Skeletal muscle tissue (tissue), 4 donors: ENCODE data around the gene LSM14B. TPM values are rescaled to one million over a fixed set of nuclear protein-coding genes. Genes with fewer than 3 reads are reported as not detected.
"Not testable (repeated sequence)": the region's sequence is repeated elsewhere in the genome, so short reads cannot be mapped to it uniquely, and the experiment has no call there.

Source experiments
- H3K27ac ChIP-seq: one replicate; pipeline ENCODE4 v1.7.0; 2013; ENCODE audit warnings: mild to moderate bottlenecking, low read depth, low read length, inconsistent platforms
- H3K27me3 ChIP-seq, 3 donors: one replicate each; pipeline ENCODE4 v1.7.0; 2013; ENCODE audit warnings: low read length in 3 of 3; ENCODE audit not compliant: control insufficient read depth in 3 of 3, insufficient read depth in 3 of 3
- H3K36me3 ChIP-seq, 3 donors: one replicate each; pipeline ENCODE4 v1.7.0; 2013; ENCODE audit warnings: low read length in 3 of 3; ENCODE audit not compliant: control insufficient read depth in 3 of 3, insufficient read depth in 3 of 3
- H3K4me1 ChIP-seq, 3 donors: one replicate each; pipeline ENCODE4 v1.7.0; 2013; ENCODE audit warnings: low read length in 3 of 3, mild to moderate bottlenecking in 3 of 3; ENCODE audit not compliant: control insufficient read depth in 3 of 3, insufficient read depth in 3 of 3
- H3K4me3 ChIP-seq, 3 donors: one replicate each; pipeline ENCODE4 v1.7.0; 2013; ENCODE audit warnings: low read length in 3 of 3
- H3K9ac ChIP-seq, 3 donors: one replicate each; pipeline ENCODE4 v1.7.0; 2013; ENCODE audit warnings: low read length in 3 of 3, mild to moderate bottlenecking in 3 of 3, moderate library complexity in 2 of 3, low read depth in 1 of 3
- H3K9me3 ChIP-seq, 3 donors: one replicate each; pipeline ENCODE4 v1.7.0; 2013; ENCODE audit warnings: low read length in 3 of 3; ENCODE audit not compliant: control insufficient read depth in 3 of 3
- total RNA-seq: library from RNA; depleted of rRNA; stranded (reverse); fragments of >200 nt; gene quantifications from one replicate; pipeline ENCODE4 v1.2.3, GENCODE V29; 2014
- donor health status: Osteomylitis.

The LSM14B gene
- 53.8 TPM for total RNA-seq

DNA sequence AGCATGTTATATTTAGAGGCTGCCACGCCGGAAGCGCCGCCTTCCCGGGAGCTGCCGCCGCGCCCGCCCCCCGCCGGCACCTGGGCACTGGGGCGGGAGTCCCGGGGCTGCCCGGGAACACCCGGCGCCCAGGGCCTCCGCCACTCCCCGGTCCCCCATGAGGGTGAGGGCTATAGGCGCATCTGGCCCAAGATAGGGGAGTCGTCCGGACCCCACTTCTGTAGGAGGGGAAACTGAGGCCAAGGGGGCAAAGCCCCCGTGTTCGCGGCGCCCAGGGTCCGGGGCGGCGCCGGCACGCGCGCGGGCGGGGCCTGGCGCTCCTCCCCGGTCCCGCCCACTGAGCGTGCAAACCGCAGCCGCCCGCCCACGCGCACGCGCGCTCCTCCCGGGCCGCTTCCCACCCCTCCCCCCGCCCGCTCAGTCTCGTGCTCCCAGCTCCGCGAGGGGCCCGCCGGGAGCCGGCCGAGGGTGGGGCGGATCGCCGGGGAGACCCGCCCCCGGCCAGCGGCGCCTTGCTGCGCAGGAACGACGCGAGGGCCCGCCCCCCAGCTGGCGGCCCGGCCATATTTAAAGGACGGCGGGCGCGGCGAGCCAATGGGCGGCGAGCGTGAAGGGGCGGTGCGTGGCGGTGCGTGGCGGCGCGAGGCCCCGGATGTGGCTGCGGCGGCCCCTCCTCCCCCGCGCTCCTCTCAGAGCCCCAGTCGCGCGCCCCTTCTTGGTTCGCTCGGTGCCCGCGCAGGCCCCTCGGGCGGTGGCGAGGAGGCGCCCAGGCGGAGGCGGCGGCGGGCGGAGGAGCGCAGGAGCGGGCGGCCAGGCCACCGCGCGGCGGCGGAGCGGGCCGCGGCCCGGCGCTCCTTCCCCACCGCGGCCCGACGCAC, at the start of gene LSM14B:
TSS of gene LSM14B (plus strand) at position 700 of the 878 bp plus-strand sequence. CDS start 192 bp downstream, outside the sequence.
- Histone ChIP-seq H3K4me3 (peak within 1 kb of the TSS; percentile 74 to 83 (median 82)), H3K9ac (peak within 1 kb of the TSS; percentile 90 to 96 (median 91)), H3K4me1 (peaks cover 49 to 64% (median 58%) of the 10 kb centered on the region in 3 donors), H3K9me3 (no peaks in the 10 kb centered on the region), H3K27ac (peak within 1 kb of the TSS; percentile 100), H3K27me3 (peaks cover 0 to 7% (median 3%) of the 10 kb centered on the region in 3 donors), H3K36me3 (peaks cover 21 to 27% (median 24%) of the 10 kb centered on the region in 3 donors)

DNA sequence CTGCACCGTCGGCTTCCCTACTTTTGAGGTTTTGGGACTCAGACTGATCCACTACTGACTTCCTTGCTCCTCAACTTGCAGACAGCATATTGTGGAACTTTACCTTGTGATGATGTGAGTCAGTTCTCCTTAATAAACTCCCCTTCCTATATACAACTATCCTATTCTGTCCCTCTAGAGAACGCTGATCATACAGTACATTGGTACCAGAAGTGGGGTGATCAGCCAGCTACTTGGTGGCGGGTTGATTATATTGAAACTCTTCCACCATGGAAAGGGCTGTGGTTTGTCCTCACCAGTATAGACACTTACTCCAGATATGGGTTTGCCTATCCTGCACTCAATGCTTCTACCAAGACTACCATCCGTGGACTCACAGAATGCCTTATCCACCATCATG, 49.0 kb upstream of the LSM14B start:
- Histone ChIP-seq H3K27me3 (no peaks in the 10 kb centered on the region), H3K4me3 (no peak overlapping the region), H3K9ac (no peak overlapping the region), H3K36me3 (no peaks in the 10 kb centered on the region), H3K27ac (no peak overlapping the region), H3K4me1 (peaks cover 6 to 12% (median 10%) of the 10 kb centered on the region in 3 donors), H3K9me3 (peaks cover 2 to 5% (median 2%) of the 10 kb centered on the region in 3 donors)

DNA sequence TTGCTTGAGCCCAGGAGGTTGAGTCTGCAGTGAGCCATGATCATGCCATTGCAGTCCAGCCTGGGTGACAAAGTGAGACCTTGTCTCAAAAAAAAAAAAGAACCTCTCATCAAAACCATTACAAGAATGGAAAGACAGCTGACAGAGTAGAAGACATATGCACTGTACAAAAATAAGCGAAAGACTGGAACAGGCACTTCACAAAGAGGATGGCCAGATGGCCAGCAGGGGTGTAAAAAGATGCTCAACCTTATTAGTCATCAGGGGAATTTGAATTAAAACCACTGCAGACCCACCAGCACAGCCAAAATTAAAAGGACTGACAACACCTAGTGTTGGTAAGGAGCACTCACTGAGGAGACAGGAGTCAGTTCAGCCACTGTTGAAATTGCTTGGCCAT, 43.1 kb upstream of the LSM14B start:
- Histone ChIP-seq H3K27ac (no peak overlapping the region), H3K9me3 (peaks cover 0 to 2% (median 2%) of the 10 kb centered on the region in 3 donors), H3K36me3 (no peaks in the 10 kb centered on the region), H3K9ac (no peak overlapping the region), H3K4me1 (peaks cover 8 to 9% (median 8%) of the 10 kb centered on the region in 3 donors), H3K4me3 (no peak overlapping the region), H3K27me3 (no peaks in the 10 kb centered on the region)

DNA sequence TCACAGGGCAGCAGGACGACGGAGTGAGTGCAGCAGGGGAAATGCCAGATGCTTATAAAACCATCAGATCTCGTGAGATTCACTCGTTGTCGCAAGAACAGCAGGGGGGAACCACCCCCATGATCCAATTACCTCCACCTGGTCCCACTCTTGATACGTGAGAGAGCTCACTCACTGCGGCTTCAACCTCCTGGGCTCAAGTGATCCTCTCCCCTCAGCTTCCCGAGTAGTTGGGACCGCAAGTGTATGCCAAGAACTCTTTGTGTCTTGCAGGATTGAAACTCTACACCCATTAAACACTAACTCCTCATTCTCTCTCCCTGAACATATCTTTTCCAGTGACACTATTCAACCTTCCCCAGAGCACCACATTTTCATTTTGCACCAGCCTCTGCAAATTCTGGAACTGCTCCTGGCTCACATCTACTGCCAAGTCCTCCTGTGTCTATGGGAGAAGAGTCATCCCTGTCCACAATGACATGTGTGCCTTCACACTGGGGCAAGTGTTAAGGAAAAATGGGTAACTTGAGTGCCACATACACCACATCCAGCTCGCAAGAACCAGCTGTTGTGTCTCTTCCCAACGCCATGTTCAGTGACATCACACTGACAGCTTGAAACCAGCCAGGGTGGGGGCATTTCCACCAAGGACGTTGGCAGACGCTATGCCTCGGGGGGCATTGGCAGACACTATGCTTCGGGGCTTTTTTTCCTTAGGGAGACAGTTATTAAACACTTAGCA, 41.9 kb upstream of the LSM14B start:
- Histone ChIP-seq H3K27ac (no peak overlapping the region), H3K9me3 (peaks cover 0 to 2% (median under 1%) of the 10 kb centered on the region in 3 donors), H3K36me3 (no peaks in the 10 kb centered on the region), H3K27me3 (no peaks in the 10 kb centered on the region), H3K9ac (peak overlapping the region in 2 of 3 donors; percentile 13 to 25), H3K4me3 (peak overlapping the region in 2 of 3 donors; percentile 27 to 54), H3K4me1 (peaks cover 8 to 9% (median 8%) of the 10 kb centered on the region in 3 donors)

DNA sequence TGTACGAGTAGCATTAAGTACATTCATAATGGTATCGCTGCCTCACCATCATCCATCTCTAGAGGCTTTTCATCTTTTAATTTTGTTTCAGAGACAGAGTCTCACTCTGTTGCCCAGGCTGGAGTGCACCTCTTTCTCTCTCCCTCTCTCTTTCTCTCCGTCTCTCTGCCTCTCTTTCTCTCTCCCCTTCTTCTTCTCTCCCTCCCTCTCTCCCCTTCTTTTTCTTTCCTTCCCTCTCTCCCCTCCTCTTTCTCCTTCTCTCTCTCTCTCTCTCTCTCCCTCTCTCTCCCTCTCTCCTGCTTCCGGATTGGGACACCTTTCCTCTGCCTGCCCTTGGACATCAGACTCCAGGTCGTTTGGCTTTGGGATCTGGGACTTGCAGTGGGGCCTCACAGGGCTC, 39.0 kb upstream of the LSM14B start:
- Histone ChIP-seq H3K36me3 (no peaks in the 10 kb centered on the region), H3K4me3 (no peak overlapping the region), H3K27ac (no peak overlapping the region), H3K9ac (no peak overlapping the region), H3K27me3 (peaks cover 10 to 13% (median 10%) of the 10 kb centered on the region in 3 donors), H3K4me1 (peaks cover 8 to 19% (median 15%) of the 10 kb centered on the region in 3 donors), H3K9me3 (no peaks in the 10 kb centered on the region)

DNA sequence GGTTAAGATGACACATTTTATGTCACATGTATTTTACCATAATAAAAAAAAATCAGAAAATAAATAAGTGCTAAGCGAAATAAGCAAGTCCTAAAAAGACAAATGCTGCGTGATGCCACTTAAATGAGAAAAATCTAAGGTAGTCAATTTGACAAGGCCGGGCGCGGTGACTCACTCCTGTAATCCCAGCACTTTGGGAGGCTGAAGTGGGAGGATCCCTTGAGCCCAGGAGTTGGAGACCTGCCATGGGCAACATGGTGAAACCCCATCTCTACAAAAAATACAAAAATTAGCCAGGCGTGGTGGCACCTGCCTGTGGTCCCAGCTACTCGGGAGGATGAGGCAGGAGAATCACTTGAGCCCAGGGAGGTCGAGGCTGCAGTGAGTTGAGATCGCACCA, 38.1 kb upstream of the LSM14B start:
- Histone ChIP-seq H3K27me3 (peaks cover 10 to 13% (median 11%) of the 10 kb centered on the region in 3 donors), H3K4me1 (peaks cover 8 to 22% (median 17%) of the 10 kb centered on the region in 3 donors)
- not testable (repeated sequence) for H3K9ac ChIP-seq, H3K36me3 ChIP-seq, H3K9me3 ChIP-seq, H3K27ac ChIP-seq, H3K4me3 ChIP-seq

DNA sequence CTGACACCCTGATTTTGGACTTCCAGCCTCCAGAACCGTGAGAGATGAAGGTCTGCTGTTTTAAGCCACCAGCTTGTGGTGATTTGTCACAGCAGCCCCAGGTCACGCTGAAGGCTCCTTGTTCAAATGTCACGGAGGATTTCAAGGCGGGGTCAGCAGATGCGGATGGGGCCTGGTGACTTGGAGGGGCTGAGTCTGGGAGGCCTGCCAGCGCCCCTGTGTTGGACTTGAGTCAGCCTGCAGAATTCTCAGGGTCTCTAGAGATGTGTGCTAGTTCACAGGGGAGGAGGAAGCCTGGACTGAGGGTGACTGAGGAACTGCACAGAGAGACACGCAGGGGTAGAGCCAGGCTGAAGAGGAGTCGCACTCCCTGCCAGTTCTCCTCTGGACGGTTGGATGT, 37.1 kb upstream of the LSM14B start:
- Histone ChIP-seq H3K36me3 (no peaks in the 10 kb centered on the region), H3K4me3 (no peak overlapping the region), H3K27me3 (peaks cover 10 to 13% (median 11%) of the 10 kb centered on the region in 3 donors), H3K9me3 (no peaks in the 10 kb centered on the region), H3K4me1 (peaks cover 7 to 21% (median 15%) of the 10 kb centered on the region in 3 donors), H3K9ac (no peak overlapping the region), H3K27ac (no peak overlapping the region)

DNA sequence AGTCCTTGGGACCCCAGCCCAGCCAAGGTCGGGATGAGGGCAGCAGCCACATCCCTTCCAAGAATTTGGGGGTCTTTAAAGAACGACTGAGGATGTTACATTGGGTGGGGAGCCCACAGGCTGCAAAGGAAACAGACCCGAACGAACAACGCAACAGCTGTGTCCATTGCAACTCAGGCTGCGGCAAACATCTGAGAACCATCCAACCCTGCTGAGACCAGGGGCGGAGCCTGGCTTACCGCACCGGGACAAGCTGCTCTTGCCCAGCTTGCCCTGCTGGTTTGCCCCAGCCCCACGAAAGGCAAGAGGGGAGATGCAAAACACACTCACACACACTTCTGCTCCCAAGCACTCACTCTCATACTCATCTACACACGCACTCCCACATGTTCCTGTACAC, 35.0 kb upstream of the LSM14B start:
- no peaks in the 10 kb centered on the region for H3K9me3 ChIP-seq
- peaks cover 0 to 13% (median 8%) of the 10 kb centered on the region in 3 donors for H3K4me1 ChIP-seq
- no peaks in the 10 kb centered on the region for H3K36me3 ChIP-seq
- H3K27me3 ChIP-seq = peaks cover 10 to 17% (median 11%) of the 10 kb centered on the region in 3 donors
- H3K9ac ChIP-seq = no peak overlapping the region
- no peak overlapping the region for H3K27ac ChIP-seq
- H3K4me3 ChIP-seq = peak overlapping the region in 1 of 3 donors; percentile 13

DNA sequence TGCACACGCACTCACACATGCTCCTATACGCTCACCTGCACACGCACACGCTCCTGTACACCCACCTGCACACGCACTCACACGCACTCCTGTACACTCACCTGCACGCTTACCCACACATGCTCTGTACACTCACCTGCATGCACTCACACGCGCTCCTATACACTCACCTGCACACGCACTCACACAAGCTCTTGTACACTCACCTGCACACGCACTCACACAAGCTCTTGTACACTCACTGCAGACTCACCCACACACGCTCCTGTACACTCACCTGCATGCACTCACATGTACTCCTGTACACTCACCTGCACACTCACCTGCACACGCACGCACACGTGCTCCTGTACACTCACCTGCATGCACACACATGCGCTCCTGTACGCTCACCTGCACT, 34.6 kb upstream of the LSM14B start:
- H3K4me1 ChIP-seq = peaks cover 0 to 13% (median 8%) of the 10 kb centered on the region in 3 donors
- H3K27ac ChIP-seq = no peak overlapping the region
- H3K9me3 ChIP-seq = no peaks in the 10 kb centered on the region
- H3K9ac ChIP-seq = no peak overlapping the region
- H3K27me3 ChIP-seq = peaks cover 10 to 17% (median 11%) of the 10 kb centered on the region in 3 donors
- no peaks in the 10 kb centered on the region for H3K36me3 ChIP-seq
- H3K4me3 ChIP-seq = no peak overlapping the region
